ENCODE results near the gene ASAP3. TPM values are rescaled to one million over a fixed set of nuclear protein-coding genes. Genes with fewer than 3 reads are reported as not detected.

ASAP3 gene
- total RNA-seq, 1 donor from 2014 or later: 40.1 TPM

GRCh38 chr1:23477359-23478144 is 6.4 kb downstream of the ASAP3 start:
- DNase-seq (ENCODE audit: low spot score): no peak

- no peak for DNase-seq (ENCODE audit: low spot score)
Observed at GRCh38 chr1:23475641-23476040, 8.3 kb downstream of the ASAP3 start.

GRCh38 chr1:23475134-23475628 is 8.8 kb downstream of the ASAP3 start:
- DNase-seq (ENCODE audit: low spot score): no peak

- no peak for DNase-seq (ENCODE audit: low spot score)
Observed at GRCh38 chr1:23473037-23473800, 10.8 kb downstream of the ASAP3 start.

- DNase-seq (ENCODE audit: low spot score): no peak
Observed at GRCh38 chr1:23472351-23473036, 11.5 kb downstream of the ASAP3 start.

GRCh38 chr1:23471473-23472075 is 12.4 kb downstream of the ASAP3 start:
- no peak for DNase-seq (ENCODE audit: low spot score)

GRCh38 chr1:23470282-23471070 is 13.5 kb downstream of the ASAP3 start:
- peak; percentile 13 for DNase-seq (ENCODE audit: low spot score)

- DNase-seq (ENCODE audit: low spot score): no peak
Observed at GRCh38 chr1:23469372-23469982, 14.5 kb downstream of the ASAP3 start.

GRCh38 chr1:23466423-23466989 is 17.5 kb downstream of the ASAP3 start:
- DNase-seq (ENCODE audit: low spot score): no peak

GRCh38 chr1:23463286-23463685 is 20.7 kb downstream of the ASAP3 start:
- no peak for DNase-seq (ENCODE audit: low spot score)

GRCh38 chr1:23462766-23463165 is 21.2 kb downstream of the ASAP3 start:
- DNase-seq (ENCODE audit: low spot score): no peak

GRCh38 chr1:23461050-23461449 is 22.9 kb downstream of the ASAP3 start:
- DNase-seq (ENCODE audit: low spot score): no peak

GRCh38 chr1:23460519-23460918 is 23.5 kb downstream of the ASAP3 start:
- no peak for DNase-seq (ENCODE audit: low spot score)

GRCh38 chr1:23459338-23459757 is 24.6 kb downstream of the ASAP3 start:
- DNase-seq (ENCODE audit: low spot score): peak; percentile 35

GRCh38 chr1:23456226-23456625 is 27.8 kb downstream of the ASAP3 start:
- no peak for DNase-seq (ENCODE audit: low spot score)

- no peak for DNase-seq (ENCODE audit: low spot score)
Observed at GRCh38 chr1:23453455-23454000, 30.5 kb downstream of the ASAP3 start.

GRCh38 chr1:23452011-23452411 is 32.0 kb downstream of the ASAP3 start:
- DNase-seq (ENCODE audit: low spot score): peak; percentile 89

GRCh38 chr1:23451441-23451840 is 32.5 kb downstream of the ASAP3 start:
- no peak for DNase-seq (ENCODE audit: low spot score)

GRCh38 chr1:23450894-23451293 is 33.1 kb downstream of the ASAP3 start:
- no peak for DNase-seq (ENCODE audit: low spot score)

GRCh38 chr1:23449958-23450357 is 34.0 kb downstream of the ASAP3 start:
- DNase-seq (ENCODE audit: low spot score): no peak
